Activated CD4-positive, alpha-beta T cell treated with anti-CD3 and anti-CD28 coated beads, Interleukin-2, amount 50 U/mL, for 1 hour (primary cell): ENCODE measurements around the gene JMJD8.
"Not testable (repeated sequence)": the region's sequence is repeated elsewhere in the genome, so short reads cannot be mapped to it uniquely, and the experiment has no call there.

ENCODE experiments used
- DNase-seq: peaks from one replicate; pipeline ENCODE4 v3.0.0-alpha.2; 2020

Gene JMJD8

GRCh38 chr16:708019-708418 lies 23.9 kb upstream of the JMJD8 start:
- DNase-seq = no peak

- DNase-seq = no peak
Measured at GRCh38 chr16:707062-707538, 23.0 kb upstream of the JMJD8 start.

GRCh38 chr16:706189-707061 lies 22.3 kb upstream of the JMJD8 start:
- no peak for DNase-seq

GRCh38 chr16:705431-706188 lies 21.5 kb upstream of the JMJD8 start, which contains the start of gene FBXL16:
FBXL16 (minus strand) TSS chr16:705801; CDS start chr16:697405, 8,396 bp downstream.
- no peak for DNase-seq

DNA sequence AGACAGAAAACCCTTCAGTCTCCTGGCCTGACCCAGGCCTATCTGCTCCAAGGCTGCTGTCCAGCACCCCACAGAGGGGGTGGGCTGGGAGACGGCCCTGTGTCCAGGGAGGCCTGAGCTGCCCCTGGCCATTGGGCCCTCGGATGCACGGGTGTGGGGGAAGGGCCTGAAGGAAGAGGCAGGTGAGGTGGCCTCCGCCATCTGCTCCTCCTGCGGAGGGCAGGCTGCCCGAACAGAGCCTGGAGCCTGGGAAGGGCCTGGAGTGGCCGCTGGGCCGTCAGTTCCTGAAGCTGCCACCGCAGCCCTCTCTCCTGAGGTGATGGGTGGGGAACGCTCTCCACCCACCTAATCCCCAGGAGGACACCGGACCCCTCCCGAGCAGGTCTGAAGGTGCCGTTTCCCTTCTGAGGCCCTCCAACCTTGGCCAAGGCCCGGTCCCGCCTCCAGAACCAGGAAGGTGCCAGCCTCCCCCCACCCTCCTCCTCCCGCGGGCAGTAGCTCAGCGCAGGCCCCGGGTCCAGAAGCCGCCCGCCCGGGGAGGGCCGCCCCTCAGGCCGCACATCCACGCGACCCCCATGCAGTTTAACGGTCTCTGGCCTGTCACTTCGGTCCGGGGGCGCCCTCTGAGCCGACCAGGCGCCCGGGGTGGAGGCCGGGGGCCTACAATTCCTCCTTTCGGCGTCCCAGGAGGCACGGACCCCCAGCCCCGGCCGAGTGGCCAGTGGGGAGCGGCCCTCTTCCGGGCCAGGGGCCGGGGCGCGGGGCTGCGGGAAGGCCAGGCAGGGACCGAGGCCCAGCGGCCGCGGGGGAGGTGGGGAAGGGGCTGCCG lies 20.6 kb upstream of the JMJD8 start:
- no peak for DNase-seq

- no peak for DNase-seq
Measured at GRCh38 chr16:704047-704446, 19.9 kb upstream of the JMJD8 start.

DNA sequence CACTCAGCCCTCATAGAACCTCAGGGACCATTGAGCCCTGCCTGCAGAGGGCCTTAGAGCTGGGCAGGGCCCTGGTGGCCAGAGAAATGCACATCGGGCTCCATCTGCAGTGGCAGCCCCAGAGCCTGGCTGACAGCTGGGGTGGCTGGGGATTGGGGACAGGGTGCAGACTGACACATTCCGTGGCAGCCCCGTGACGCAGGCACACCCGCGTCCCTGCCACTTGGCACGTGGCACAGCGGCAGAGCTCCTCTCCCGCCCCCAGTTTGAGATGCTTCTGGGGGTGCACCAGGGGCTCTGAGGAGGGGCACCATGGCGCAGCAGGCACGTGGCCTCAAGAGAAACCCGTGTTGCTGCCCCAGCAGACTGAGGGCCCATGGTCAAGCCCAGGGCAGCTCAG lies 19.3 kb upstream of the JMJD8 start:
- no peak for DNase-seq

DNA sequence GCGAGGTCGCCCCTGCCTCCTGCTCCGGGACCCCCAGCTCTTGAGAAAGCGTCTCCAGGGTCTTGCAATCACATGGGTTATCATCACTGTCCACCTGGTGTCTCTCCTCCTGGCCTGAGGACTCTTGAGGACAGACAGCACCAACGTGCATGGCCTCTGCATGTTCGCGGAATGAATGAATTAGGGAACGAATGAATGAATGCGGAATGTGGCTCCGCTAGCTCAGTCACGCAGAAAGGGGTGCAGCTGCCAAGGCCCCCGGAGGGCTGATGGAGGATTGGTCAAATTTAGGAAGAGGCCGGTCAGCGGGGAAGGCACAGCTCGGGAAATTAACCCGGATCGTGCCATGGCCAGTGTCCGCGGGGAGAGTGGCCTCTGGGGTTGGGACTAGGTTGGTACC lies 18.2 kb upstream of the JMJD8 start:
- no peak for DNase-seq

DNA sequence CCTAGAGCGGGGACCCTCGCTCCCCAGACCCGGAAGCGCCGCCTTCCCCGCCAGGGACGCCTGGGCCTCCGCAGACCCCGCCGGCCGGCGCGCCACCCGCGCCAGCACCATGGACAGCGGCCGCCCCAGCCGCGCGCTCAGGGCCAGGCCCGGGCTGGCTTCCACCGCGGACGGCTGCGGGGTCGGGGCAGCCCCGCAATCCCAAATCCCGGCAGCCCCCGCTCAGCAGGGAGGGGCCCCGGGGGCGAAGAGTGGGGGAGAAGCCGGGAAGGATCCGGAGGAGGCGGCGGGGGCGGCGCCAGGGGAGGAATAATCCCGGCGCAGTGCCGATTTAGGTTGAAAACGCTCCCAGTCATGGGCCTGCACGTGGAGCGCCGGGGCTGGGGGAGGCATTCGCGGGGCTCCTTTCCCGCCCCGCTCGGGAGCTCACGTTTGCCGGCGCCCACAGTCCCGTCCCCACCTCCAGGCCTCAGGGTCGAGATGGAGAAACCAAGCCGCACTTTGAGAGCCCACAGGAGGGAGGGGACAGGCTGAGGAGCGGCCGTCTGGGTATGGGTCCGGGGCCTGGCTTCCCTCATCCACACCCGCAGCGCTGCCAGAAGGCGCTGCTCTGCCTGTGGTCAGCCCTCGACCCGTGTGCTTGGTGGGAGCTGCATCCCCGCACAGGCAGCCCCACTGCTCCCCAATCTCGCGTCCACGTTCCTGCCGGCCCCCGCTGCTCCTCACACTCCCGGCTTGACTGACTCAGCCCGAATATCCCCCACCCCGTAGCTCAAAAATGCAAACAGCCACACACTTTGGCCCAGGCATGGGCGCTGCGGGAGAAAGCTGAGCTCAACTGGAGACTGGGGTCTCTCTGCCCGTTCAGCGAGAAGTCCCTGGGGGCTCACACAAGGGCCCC lies 16.8 kb upstream of the JMJD8 start:
- DNase-seq = peak; percentile 46

DNA sequence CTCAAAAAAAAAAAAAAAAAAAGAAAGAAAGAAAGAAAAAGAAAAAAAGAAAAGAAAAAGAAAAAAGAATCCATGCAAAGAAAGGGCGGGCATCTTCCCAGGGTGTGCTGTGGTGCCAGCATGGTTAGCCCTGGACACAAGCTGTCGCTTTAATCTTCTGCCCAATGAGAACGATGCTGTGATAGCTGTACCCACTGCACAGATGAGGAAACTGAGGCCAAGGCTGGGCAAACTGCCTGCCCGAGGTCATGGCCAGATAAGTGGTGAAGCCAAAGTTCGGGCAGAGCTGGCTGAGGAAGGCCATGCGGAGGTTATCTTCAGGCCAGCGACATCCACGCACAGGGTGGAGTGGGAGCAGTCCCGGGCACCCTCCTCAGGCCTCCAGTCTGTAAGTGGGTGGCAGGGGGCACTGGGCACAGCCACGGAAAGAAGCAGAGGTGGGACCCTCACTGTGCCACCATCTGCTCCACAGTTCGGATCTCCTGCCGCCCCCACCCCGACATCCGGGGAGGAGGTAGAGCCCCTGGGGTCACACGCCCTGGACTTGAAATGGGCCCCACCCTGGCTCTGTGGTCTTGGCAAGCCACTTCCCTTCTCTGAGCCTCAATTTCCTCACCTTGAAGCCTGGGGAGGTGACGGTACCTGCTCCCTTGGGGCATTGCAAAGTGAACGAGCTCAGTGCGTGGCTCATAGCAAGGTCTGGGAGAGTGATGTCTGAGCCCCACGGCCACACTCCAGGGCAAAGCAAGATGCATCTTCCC lies 15.0 kb upstream of the JMJD8 start:
- DNase-seq = no peak

DNA sequence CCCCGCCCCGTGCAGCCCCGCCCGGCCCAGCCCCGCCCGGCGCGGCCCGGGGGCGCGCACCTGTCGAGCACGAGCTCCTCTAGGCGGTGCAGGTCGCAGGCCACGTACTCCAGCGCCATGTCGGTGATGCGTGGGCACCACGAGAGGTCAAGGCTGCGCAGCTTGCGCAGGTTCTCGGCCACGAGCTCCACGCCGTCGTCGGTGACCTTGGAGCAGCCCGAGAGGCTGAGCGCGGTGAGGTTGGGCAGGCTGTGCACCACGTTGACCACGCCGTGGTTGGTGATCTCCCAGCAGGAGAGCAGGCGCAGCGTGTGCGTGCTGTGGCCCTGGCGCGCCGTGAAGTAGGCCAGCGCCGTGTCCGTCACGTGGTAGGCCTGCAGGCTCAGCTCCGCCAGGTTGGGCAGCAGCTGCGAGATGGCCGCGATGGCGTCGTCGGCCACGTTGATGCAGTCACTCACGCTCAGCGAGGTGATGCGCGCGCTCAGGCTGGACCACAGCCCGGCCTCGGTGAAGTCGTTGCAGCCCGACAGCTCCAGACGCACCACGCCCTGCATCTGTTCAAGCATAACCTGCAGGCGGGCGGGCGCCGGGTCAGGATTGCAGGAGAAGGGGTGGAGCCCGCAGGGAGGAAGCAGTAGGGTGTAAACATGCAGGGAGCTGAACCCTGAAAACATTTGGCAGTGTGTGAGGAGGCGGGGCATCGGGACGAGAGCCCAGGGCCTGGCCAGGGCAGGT lies 11.4 kb upstream of the JMJD8 start:
- DNase-seq = peak; percentile 65

DNA sequence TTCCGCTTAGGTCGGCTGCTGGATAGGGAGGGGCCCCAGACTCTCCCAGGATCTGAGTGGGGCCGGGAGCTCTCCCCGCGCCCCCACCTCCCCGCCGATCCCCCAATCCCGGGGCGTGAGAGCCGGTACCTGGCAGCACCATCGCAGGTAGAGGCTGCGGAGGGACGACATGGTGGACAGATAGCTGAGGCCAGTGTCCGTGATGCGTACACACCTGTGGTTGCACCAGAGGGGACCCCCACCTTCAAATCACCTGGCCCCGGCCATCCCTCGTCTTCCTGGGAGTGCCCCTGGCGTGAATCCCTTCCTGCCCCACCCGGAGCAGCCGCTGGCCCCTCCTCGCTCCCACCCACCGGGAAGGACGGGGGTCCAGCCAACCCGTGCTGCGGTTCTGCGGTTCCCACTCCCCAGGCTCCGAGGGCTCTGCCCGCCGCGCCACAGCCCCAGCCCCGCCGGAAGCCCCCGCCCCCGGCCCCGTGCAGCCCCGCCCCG lies 10.8 kb upstream of the JMJD8 start:
- DNase-seq = no peak

- no peak for DNase-seq
Measured at GRCh38 chr16:694187-694862, 10.2 kb upstream of the JMJD8 start.

DNA sequence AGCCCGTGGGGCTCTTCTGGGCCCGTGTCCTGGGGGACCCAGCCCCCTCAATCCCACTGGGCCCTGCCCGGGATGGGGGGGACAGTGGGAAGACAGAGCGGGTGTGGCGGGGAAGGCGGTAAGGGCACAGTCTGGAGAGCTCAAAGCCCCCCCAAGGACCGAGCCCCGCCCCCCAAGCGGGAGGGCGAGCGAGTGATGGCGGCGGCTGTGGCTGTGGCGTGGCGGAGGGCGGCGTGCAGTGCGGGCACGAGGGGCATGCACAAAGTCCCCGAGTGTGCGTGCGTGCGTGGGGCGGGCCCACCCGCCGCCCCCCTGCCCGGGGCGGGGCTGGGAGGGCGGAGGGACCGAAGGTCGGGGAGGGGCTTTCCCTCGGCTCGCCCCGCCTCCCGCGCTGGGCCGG lies 9.6 kb upstream of the JMJD8 start:
- DNase-seq = no peak

- no peak for DNase-seq
Measured at GRCh38 chr16:693364-693763, 9.2 kb upstream of the JMJD8 start.

- no peak for DNase-seq
Measured at GRCh38 chr16:692356-693108, 8.4 kb upstream of the JMJD8 start.

DNA sequence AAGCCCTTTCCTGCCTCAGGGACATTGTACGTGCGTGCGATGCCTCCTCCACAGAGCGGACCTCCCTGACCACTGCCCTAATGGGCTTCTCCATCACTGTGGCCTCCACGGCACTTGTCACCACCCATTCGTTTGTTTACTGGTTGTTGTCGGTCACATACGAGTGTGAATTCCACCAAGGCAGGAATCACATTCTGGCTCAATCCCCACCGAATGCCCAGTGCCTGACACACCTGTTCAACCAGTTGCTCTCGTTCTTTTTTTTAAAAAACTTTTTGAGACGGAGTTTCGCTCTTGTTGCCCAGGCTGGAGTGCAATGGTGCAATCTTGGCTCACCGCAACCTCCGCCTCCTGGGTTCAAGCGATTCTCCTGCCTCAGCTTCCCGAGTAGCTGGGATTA lies 7.1 kb upstream of the JMJD8 start:
- DNase-seq = not testable (repeated sequence)

GRCh38 chr16:689175-689897 lies 5.2 kb upstream of the JMJD8 start:
- no peak for DNase-seq
